Esophagus (tissue), 2 donors: Measurements from ENCODE around the gene RSPH1. TPM values are rescaled to one million over a fixed set of nuclear protein-coding genes. Genes with fewer than 3 reads are reported as not detected.

Source experiments
- H3K27ac ChIP-seq, 2 donors: one replicate each; pipeline ENCODE4 v1.5.1; 2013; ENCODE audit warnings: low read depth in 2 of 2, mild to moderate bottlenecking in 2 of 2, inconsistent platforms in 1 of 2, low read length in 1 of 2, moderate library complexity in 1 of 2
- H3K27me3 ChIP-seq, 2 donors: one replicate each; pipeline ENCODE4 v1.6.1; 2013; ENCODE audit warnings: low read length in 2 of 2, control low read depth in 1 of 2, mild to moderate bottlenecking in 1 of 2; ENCODE audit not compliant: insufficient read depth in 2 of 2, control insufficient read depth in 1 of 2
- H3K36me3 ChIP-seq, 2 donors: one replicate each; pipeline ENCODE4 v1.6.1; 2013; ENCODE audit warnings: low read length in 1 of 2; ENCODE audit not compliant: control insufficient read depth in 2 of 2, insufficient read depth in 2 of 2
- H3K4me1 ChIP-seq, 2 donors: one replicate each; pipeline ENCODE4 v1.6.1; 2013; ENCODE audit warnings: low read length in 1 of 2; ENCODE audit not compliant: control insufficient read depth in 2 of 2, insufficient read depth in 2 of 2
- H3K4me3 ChIP-seq, 2 donors: one replicate each; pipeline ENCODE4 v1.5.1; 2013; ENCODE audit warnings: low read length in 2 of 2, mild to moderate bottlenecking in 2 of 2, low read depth in 1 of 2, moderate library complexity in 1 of 2
- H3K9me3 ChIP-seq, 2 donors: one replicate each; pipeline ENCODE4 v1.6.1; 2013; ENCODE audit warnings: mild to moderate bottlenecking in 2 of 2, low read depth in 1 of 2, low read length in 1 of 2, moderate library complexity in 1 of 2; ENCODE audit not compliant: control insufficient read depth in 2 of 2, insufficient read depth in 1 of 2
- WGBS, 2 donors: extraction: QIAGEN DNeasy Blood & Tissue Kit; methylation state at CpG; one replicate each; pipeline ENCODE4 v1.1.7; 2013; 5-methylcytosine and 5-hydroxymethylcytosine counted together
- polyA plus RNA-seq, 2 donors: library from polyadenylated mRNA; stranded (reverse); fragments of 200-250 nt; gene quantifications; one replicate each; pipeline ENCODE4 v1.2.3, GENCODE V29; 2013
- donor health status: healthy with polysubstance abuse.
- donor health status: Bipolar disorder and iron deficiency.

RSPH1 gene
- under 1 TPM; 0.20 to 0.53 TPM for polyA plus RNA-seq

DNA sequence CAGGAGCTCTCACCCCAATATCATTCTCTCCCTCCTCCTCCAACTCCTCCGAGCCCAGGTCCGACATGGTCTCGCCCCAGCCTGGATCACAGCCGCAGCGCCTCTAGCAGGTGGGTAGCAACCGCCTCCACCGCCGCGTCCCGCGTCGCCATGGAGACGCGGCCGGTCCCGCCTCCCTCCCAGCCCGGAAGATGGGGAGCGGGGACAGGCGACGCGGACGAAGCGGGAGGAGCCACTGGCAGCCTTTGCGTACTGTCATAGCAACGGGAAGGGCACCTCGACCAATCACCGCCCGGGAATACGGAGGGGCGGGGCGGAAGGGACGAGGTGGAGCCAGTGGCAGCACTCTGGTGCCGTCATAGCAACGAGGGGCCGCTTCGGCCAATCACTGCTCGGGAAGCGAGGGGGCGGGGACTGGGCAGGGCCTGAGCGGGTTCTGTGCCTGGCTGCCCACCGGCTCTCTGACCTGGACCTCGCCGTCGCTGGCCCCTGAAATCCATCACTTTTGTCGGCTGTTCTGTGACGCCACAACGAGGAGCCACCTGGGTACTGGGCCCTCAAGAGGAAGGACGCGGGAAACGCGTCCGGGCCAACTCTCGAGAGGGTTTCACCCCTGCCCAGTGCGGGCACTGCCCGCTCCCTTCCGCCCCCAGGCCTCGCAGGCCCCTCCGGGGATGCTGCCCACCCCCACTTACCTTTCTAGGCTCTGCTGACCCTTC lies at the start of gene RSPH1:
RSPH1 (minus strand) TSS at position 105 of the 719 bp plus-strand sequence; CDS start at position 67, 38 bp downstream.
- Histone ChIP-seq H3K27ac (peak within 1 kb of the TSS; percentile 37 to 80), H3K36me3 (no peaks in the 10 kb centered on the region), H3K4me3 (peak within 1 kb of the TSS; percentile 58 to 72), H3K9me3 (no peaks in the 10 kb centered on the region), H3K27me3 (no peaks in the 10 kb centered on the region), H3K4me1 (peaks cover 0 to 4% of the 10 kb centered on the region in 2 donors)
- 0% methylated on average over 54 to 58 of the region's 58 CpGs for WGBS, 2 donors

DNA sequence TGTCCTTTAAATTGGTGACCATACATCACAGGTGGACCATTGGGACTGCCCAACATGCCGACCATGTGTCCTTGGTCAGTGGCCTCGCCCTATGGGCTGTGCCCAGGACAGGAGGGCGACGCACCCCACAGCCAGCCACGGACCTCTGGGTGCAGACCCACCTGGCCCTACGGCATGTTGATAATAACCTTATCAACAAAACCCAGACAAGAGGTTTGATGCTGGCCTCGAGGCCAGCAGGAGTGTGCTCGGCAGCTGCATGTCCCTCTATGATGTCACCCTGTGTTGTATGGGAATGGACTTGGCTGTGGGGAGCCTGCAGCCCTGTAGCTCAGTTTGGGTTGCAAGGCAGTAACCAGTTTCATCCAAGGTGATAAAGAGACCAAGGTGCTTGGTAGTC lies 49.7 kb upstream of the RSPH1 start:
- WGBS, 2 donors = 90 to 94% methylated on average over 8 of the region's 8 CpGs
- H3K36me3 ChIP-seq = peaks cover 21 to 55% of the 10 kb centered on the region in 2 donors

GRCh38 chr21:42545317-42545716 lies 49.3 kb upstream of the RSPH1 start:
- H3K27ac ChIP-seq = no peak overlapping the region
- WGBS, 2 donors = 90 to 92% methylated on average over 4 of the region's 4 CpGs
- H3K9me3 ChIP-seq = no peaks in the 10 kb centered on the region
- peaks cover 21 to 55% of the 10 kb centered on the region in 2 donors for H3K36me3 ChIP-seq
- no peak overlapping the region for H3K4me3 ChIP-seq
- no peaks in the 10 kb centered on the region for H3K27me3 ChIP-seq
- H3K4me1 ChIP-seq = no peaks in the 10 kb centered on the region

More for the DNA sequence above, 49.7 kb upstream of the RSPH1 start:
- no peaks in the 10 kb centered on the region for H3K4me1 ChIP-seq
- H3K9me3 ChIP-seq = no peaks in the 10 kb centered on the region
- no peak overlapping the region for H3K27ac ChIP-seq
- no peak overlapping the region for H3K4me3 ChIP-seq
- H3K27me3 ChIP-seq = no peaks in the 10 kb centered on the region

GRCh38 chr21:42544544-42544943 lies 48.5 kb upstream of the RSPH1 start:
- no peaks in the 10 kb centered on the region for H3K4me1 ChIP-seq
- H3K27ac ChIP-seq = no peak overlapping the region
- no peaks in the 10 kb centered on the region for H3K9me3 ChIP-seq
- no peaks in the 10 kb centered on the region for H3K27me3 ChIP-seq
- peaks cover 21 to 55% of the 10 kb centered on the region in 2 donors for H3K36me3 ChIP-seq
- 88 to 92% methylated on average over 8 of the region's 8 CpGs for WGBS, 2 donors
- no peak overlapping the region for H3K4me3 ChIP-seq

DNA sequence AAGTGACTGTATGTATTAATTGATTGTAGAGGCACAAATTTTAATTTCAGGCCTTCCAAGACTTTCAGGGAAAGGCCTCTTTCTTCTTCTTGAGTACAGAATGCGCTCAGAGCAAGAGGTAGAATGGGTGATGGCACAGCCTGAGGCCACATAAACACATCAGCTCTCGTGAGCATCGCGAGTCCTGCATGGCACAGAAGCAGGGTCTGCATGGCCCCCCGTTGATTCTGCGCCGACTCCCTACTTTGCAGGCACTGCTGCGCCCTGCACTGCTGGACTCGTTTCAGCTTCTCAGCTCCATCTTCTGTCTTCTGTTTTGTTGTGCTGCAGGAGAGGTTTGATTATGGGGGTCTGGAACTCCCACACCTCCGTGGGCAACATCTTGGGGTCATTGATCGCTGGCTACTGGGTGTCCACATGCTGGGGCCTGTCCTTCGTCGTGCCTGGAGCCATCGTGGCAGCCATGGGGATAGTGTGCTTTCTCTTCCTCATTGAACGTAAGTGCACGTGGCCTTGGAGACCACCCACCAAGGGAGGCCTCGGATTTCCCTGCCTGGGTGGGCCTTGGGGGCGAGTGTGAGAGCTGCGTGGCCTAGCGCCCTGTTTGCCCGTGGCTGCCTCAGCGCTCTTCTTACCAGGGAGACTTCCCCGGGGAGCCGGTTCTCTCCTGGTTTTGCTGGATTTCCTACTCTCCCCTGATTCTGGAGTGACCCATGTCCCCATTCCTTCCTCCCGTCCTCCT lies 47.3 kb upstream of the RSPH1 start:
- no peak overlapping the region for H3K27ac ChIP-seq
- H3K4me3 ChIP-seq = no peak overlapping the region
- H3K27me3 ChIP-seq = no peaks in the 10 kb centered on the region
- peaks cover 18 to 50% of the 10 kb centered on the region in 2 donors for H3K36me3 ChIP-seq
- no peaks in the 10 kb centered on the region for H3K9me3 ChIP-seq
- H3K4me1 ChIP-seq = no peaks in the 10 kb centered on the region
- WGBS, 2 donors = 90% methylated on average over 25 of the region's 25 CpGs

- Histone ChIP-seq H3K27me3 (no peaks in the 10 kb centered on the region), H3K27ac (no peak overlapping the region), H3K36me3 (peaks cover 18 to 43% of the 10 kb centered on the region in 2 donors), H3K9me3 (no peaks in the 10 kb centered on the region), H3K4me1 (no peaks in the 10 kb centered on the region), H3K4me3 (no peak overlapping the region)
- WGBS, 2 donors = 82 to 89% methylated on average over 10 of the region's 10 CpGs
Observed at GRCh38 chr21:42542596-42542995, 46.6 kb upstream of the RSPH1 start.

DNA sequence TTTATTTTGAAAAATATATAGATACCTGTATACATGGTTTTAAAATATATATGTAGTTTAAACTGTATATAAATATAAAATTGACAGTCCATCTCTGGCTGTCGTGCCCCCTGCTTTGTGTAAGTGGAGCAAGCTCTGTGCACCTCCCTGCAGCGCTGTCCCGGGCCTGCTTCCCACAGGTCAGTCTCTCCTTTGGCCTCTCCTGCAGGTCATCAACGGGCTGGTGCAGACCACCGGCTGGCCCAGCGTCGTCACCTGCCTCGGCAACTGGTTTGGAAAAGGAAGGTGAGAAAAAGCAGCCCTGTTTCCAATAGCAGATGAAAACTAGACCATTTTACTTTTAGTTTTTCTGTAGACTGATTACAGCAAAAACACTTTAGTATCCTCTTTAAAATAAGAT lies 46.2 kb upstream of the RSPH1 start:
- Histone ChIP-seq H3K4me1 (no peaks in the 10 kb centered on the region), H3K27me3 (no peaks in the 10 kb centered on the region), H3K27ac (no peak overlapping the region), H3K36me3 (peaks cover 14 to 39% of the 10 kb centered on the region in 2 donors), H3K4me3 (no peak overlapping the region), H3K9me3 (no peaks in the 10 kb centered on the region)
- 93% methylated on average over 8 of the region's 8 CpGs for WGBS, 2 donors

GRCh38 chr21:42541618-42542017 lies 45.6 kb upstream of the RSPH1 start:
- peaks cover 14 to 34% of the 10 kb centered on the region in 2 donors for H3K36me3 ChIP-seq
- H3K27ac ChIP-seq = no peak overlapping the region
- no peaks in the 10 kb centered on the region for H3K9me3 ChIP-seq
- no peak overlapping the region for H3K4me3 ChIP-seq
- no peaks in the 10 kb centered on the region for H3K27me3 ChIP-seq
- no peaks in the 10 kb centered on the region for H3K4me1 ChIP-seq

DNA sequence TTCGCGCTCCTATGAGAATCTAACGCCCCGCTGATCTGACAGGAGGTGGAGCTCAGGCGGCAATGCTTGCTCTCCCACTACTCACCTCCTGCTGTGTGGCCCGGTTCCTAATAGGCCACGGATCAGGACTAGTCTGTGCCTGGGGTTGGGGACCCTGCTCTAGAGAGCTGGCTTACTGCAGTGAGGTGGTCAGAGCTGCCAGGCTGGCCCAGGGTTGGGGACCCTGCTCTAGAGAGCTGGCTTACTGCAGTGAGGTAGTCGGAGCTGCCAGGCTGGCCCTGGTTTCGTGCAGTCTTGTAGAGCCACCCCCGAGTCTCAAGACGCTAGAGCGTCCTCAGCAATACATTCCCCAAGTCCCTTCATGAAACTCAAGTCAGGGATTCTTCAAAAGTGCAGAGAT lies 45.1 kb upstream of the RSPH1 start:
- peaks cover 12 to 34% of the 10 kb centered on the region in 2 donors for H3K36me3 ChIP-seq
- WGBS, 2 donors = 91 to 92% methylated on average over 12 of the region's 12 CpGs
- H3K27me3 ChIP-seq = no peaks in the 10 kb centered on the region

More for the DNA sequence above, 45.1 kb upstream of the RSPH1 start:
- no peaks in the 10 kb centered on the region for H3K9me3 ChIP-seq
- no peak overlapping the region for H3K27ac ChIP-seq
- H3K4me3 ChIP-seq = no peak overlapping the region
- H3K4me1 ChIP-seq = no peaks in the 10 kb centered on the region
